GM23338 (cell line): ENCODE results near the gene CPLX3. TPM values are rescaled to one million over a fixed set of nuclear protein-coding genes. Genes with fewer than 3 reads are reported as not detected.
A peak's percentile ranks its signal among the peaks of the same experiment; 100 is the strongest.

Experiments
- ATAC-seq: fragments of 200-7000 bp; cut with Tn5 transposase; 3 replicates; pipeline ENCODE4 v1.9.1; 2020
- DNase-seq: peaks from one replicate; pipeline ENCODE4 v3.0.0-alpha.2; 2015; ENCODE audit warnings: low spot score
- H2AFZ ChIP-seq: fragments of 200-600 bp; sonication (generic); 2 replicates; pipeline ENCODE4 v1.8.0; 2016; ENCODE audit warnings: antibody characterized with exemption, mild to moderate bottlenecking, moderate library complexity
- H3F3A ChIP-seq: fragments of 200-600 bp; sonication (generic); replicated peaks from 2 replicates; pipeline ENCODE4 v1.8.0; 2017; ENCODE audit warnings: antibody characterized with exemption, mixed run types, low read depth
- H3K27ac ChIP-seq: fragments of 200-600 bp; sonication (generic); 2 replicates; pipeline ENCODE4 v1.6.1; 2016; ENCODE audit warnings: low read depth
- H3K27me3 ChIP-seq: fragments of 200-600 bp; sonication (generic); 2 replicates; pipeline ENCODE4 v1.8.0; 2016; ENCODE audit warnings: mild to moderate bottlenecking, mixed run types, moderate library complexity; ENCODE audit not compliant: insufficient read depth
- H3K36me3 ChIP-seq: fragments of 200-600 bp; sonication (generic); 2 replicates; pipeline ENCODE4 v1.8.0; 2016; ENCODE audit warnings: mild to moderate bottlenecking; ENCODE audit not compliant: insufficient read depth
- H3K4me1 ChIP-seq: fragments of 200-600 bp; sonication (generic); 2 replicates; pipeline ENCODE4 v1.8.0; 2016; ENCODE audit warnings: mild to moderate bottlenecking, moderate library complexity; ENCODE audit not compliant: insufficient read depth
- H3K4me2 ChIP-seq: fragments of 200-600 bp; sonication (generic); 2 replicates; pipeline ENCODE4 v1.7.1; 2017; ENCODE audit warnings: mixed run types
- H3K4me3 ChIP-seq: fragments of 200-600 bp; sonication (generic); 2 replicates; pipeline ENCODE4 v1.6.1; 2016; ENCODE audit warnings: mixed run types
- H3K79me2 ChIP-seq: fragments of 200-600 bp; sonication (generic); replicated peaks from 2 replicates; pipeline ENCODE4 v1.8.0; 2017; ENCODE audit warnings: mild to moderate bottlenecking; ENCODE audit not compliant: insufficient read depth
- H3K9me2 ChIP-seq: fragments of 200-600 bp; sonication (generic); 2 replicates; pipeline ENCODE4 v1.8.0; 2017; ENCODE audit not compliant: insufficient read depth
- H4K20me1 ChIP-seq: fragments of 200-600 bp; sonication (generic); replicated peaks from 2 replicates; pipeline ENCODE4 v1.8.0; 2017; ENCODE audit warnings: mild to moderate bottlenecking; ENCODE audit not compliant: insufficient read depth
- H3K27ac Mint-ChIP-seq: 2 replicates; pipeline ENCODE4 v1.8.0; 2020; ENCODE audit warnings: inconsistent platforms, mild to moderate bottlenecking, moderate library complexity, mixed read lengths
- H3K27me3 Mint-ChIP-seq: 3 replicates; pipeline ENCODE4 v1.8.0; 2022; ENCODE audit warnings: low read depth, mild to moderate bottlenecking, moderate library complexity, mixed read lengths, inconsistent platforms; ENCODE audit not compliant: insufficient read depth, poor library complexity
- H3K36me3 Mint-ChIP-seq: 3 replicates; pipeline ENCODE4 v1.8.0; 2021; ENCODE audit warnings: low read depth, mild to moderate bottlenecking, inconsistent platforms, moderate library complexity, mixed read lengths
- H3K4me1 Mint-ChIP-seq: 3 replicates; pipeline ENCODE4 v1.8.0; 2020; ENCODE audit warnings: mild to moderate bottlenecking, inconsistent platforms, mixed read lengths
- H3K4me3 Mint-ChIP-seq: 3 replicates; pipeline ENCODE4 v1.8.0; 2021; ENCODE audit warnings: moderate library complexity, mild to moderate bottlenecking, inconsistent platforms, mixed read lengths
- H3K9me3 Mint-ChIP-seq: 3 replicates; pipeline ENCODE4 v1.8.0; 2020; ENCODE audit warnings: moderate library complexity, mild to moderate bottlenecking, inconsistent platforms, mixed read lengths
- EZH2 ChIP-seq: fragments of 200-600 bp; sonication (generic); IDR thresholded peaks from one replicate; pipeline ENCODE4 v1.8.0; 2017; ENCODE audit warnings: antibody characterized with exemption, mild to moderate bottlenecking, low read depth; ENCODE audit not compliant: unreplicated experiment
- EZH2phosphoT487 ChIP-seq: fragments of 200-600 bp; sonication (generic); IDR thresholded peaks from one replicate; pipeline ENCODE4 v1.8.1; 2018; ENCODE audit warnings: antibody characterized with exemption; ENCODE audit not compliant: unreplicated experiment
- JUNB ChIP-seq: IDR thresholded peaks from one replicate; pipeline ENCODE4 v1.6.1; 2016; ENCODE audit warnings: antibody characterized with exemption; ENCODE audit not compliant: unreplicated experiment
- NANOG ChIP-seq: IDR thresholded peaks from 2 replicates; pipeline ENCODE4 v1.6.1; 2016; ENCODE audit warnings: antibody characterized with exemption, borderline replicate concordance
- POLR2AphosphoS5 ChIP-seq: IDR thresholded peaks from 2 replicates; pipeline ENCODE4 v1.6.1; 2016; ENCODE audit warnings: antibody characterized with exemption, low read depth
- STAT1 ChIP-seq: IDR thresholded peaks from one replicate; pipeline ENCODE4 v1.6.1; 2016; ENCODE audit warnings: antibody characterized with exemption; ENCODE audit not compliant: unreplicated experiment
- ZNF114 ChIP-seq: fragments of 250-450 bp; sonication (Bioruptor Pico); IDR thresholded peaks from 2 replicates; pipeline ENCODE4 v1.5.0; 2020; ENCODE audit warnings: mild to moderate bottlenecking, moderate library complexity
- ZNF331 ChIP-seq: fragments of 250-450 bp; sonication (Bioruptor Pico); IDR thresholded peaks from 2 replicates; pipeline ENCODE4 v1.5.0; 2020; ENCODE audit warnings: low read depth, mild to moderate bottlenecking, moderate library complexity
- polyA plus RNA-seq: library from polyadenylated mRNA; unstranded; fragments of >200 nt; fragmentation: Nextera tagmentation; extraction: Ambion mirVana; gene quantifications from 2 replicates; pipeline ENCODE4 v1.2.1, GENCODE V29; 2016
- total RNA-seq: library from RNA; depleted of rRNA; stranded (reverse); fragments of >200 nt; shearing (Covaris generic); gene quantifications from 2 replicates; pipeline ENCODE4 v1.2.3, GENCODE V29; 2014
- TF ChIP-seq, protein P1 (sequence below), 2 experiments: fragments of 200-600 bp in 1 of 2; sonication (generic) in 1 of 2; conservative IDR thresholded peaks; 2 replicates each; pipeline versions ENCODE4 v1.5.1 to v1.6.1; 2016 to 2017; ENCODE audit warnings: antibody characterized with exemption in 2 of 2, low read depth in 2 of 2, mild to moderate bottlenecking in 2 of 2, moderate library complexity in 1 of 2
- TF ChIP-seq, protein P2 (sequence below): IDR thresholded peaks from one replicate; pipeline ENCODE4 v1.6.1; 2018; ENCODE audit warnings: antibody characterized with exemption; ENCODE audit not compliant: unreplicated experiment

CPLX3 gene
- total and polyA plus RNA-seq, 2 experiments from 2014 or later = 0.66 TPM; not detected in 1

- peaks cover 4% of the 10 kb centered on the region; the same call in 1 of the 2 replicates for H3F3A ChIP-seq
- H3K27me3 ChIP-seq = no peaks in the 10 kb centered on the region
- DNase-seq (peak; percentile 40), ATAC-seq (no peak)
- Mint-ChIP-seq H3K4me1 (peaks cover 38% of the 10 kb centered on the region), H3K36me3 (peaks cover 19% of the 10 kb centered on the region), H3K4me3 (no peak overlapping the region), H3K9me3 (no peaks in the 10 kb centered on the region; the same call in 2 of the 3 replicates), H3K27ac (no peak overlapping the region), H3K27me3 (peaks cover 24% of the 10 kb centered on the region)
- no peak for TF ChIP-seq STAT1
- TF ChIP-seq, protein P1, sequence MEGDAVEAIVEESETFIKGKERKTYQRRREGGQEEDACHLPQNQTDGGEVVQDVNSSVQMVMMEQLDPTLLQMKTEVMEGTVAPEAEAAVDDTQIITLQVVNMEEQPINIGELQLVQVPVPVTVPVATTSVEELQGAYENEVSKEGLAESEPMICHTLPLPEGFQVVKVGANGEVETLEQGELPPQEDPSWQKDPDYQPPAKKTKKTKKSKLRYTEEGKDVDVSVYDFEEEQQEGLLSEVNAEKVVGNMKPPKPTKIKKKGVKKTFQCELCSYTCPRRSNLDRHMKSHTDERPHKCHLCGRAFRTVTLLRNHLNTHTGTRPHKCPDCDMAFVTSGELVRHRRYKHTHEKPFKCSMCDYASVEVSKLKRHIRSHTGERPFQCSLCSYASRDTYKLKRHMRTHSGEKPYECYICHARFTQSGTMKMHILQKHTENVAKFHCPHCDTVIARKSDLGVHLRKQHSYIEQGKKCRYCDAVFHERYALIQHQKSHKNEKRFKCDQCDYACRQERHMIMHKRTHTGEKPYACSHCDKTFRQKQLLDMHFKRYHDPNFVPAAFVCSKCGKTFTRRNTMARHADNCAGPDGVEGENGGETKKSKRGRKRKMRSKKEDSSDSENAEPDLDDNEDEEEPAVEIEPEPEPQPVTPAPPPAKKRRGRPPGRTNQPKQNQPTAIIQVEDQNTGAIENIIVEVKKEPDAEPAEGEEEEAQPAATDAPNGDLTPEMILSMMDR (conservative IDR thresholded peaks at IDR 0.05; ENCODE audit: low read depth in 2 of 2) = peak in 1 of 2 experiments; percentile 37; a peak in 2 of 4 replicates
- no peaks in the 10 kb centered on the region; the same call in 1 of the 2 replicates for H3K4me1 ChIP-seq
- no peak overlapping the region for H3K27ac ChIP-seq
- H3K4me3 ChIP-seq = no peak overlapping the region
- H3K79me2 ChIP-seq = no peaks in the 10 kb centered on the region
- H4K20me1 ChIP-seq = no peaks in the 10 kb centered on the region; the same call in 1 of the 2 replicates
- H3K4me2 ChIP-seq = no peak overlapping the region
- no peaks in the 10 kb centered on the region; the same call in 1 of the 2 replicates for H3K36me3 ChIP-seq
- no peak overlapping the region for H2AFZ ChIP-seq
- no peaks in the 10 kb centered on the region for H3K9me2 ChIP-seq
Observed at GRCh38 chr15:74837482-74838136, 11.2 kb downstream of the CPLX3 start.

GRCh38 chr15:74838137-74838516 is 11.7 kb downstream of the CPLX3 start:
- H3K36me3 Mint-ChIP-seq = peaks cover 19% of the 10 kb centered on the region
- no peak overlapping the region for H3K27ac Mint-ChIP-seq
- Histone ChIP-seq H3F3A (peaks cover 4% of the 10 kb centered on the region; the same call in 1 of the 2 replicates), H3K4me2 (no peak overlapping the region), H3K79me2 (no peaks in the 10 kb centered on the region), H3K4me1 (no peaks in the 10 kb centered on the region; the same call in 1 of the 2 replicates), H2AFZ (no peak overlapping the region), H3K9me2 (no peaks in the 10 kb centered on the region), H3K4me3 (no peak overlapping the region), H3K27ac (no peak overlapping the region), H3K27me3 (no peaks in the 10 kb centered on the region), H4K20me1 (no peaks in the 10 kb centered on the region; the same call in 1 of the 2 replicates), H3K36me3 (no peaks in the 10 kb centered on the region; the same call in 1 of the 2 replicates)
- H3K27me3 Mint-ChIP-seq = peaks cover 23% of the 10 kb centered on the region
- no peak for DNase-seq
- no peak overlapping the region for H3K4me3 Mint-ChIP-seq
- no peaks in the 10 kb centered on the region; the same call in 2 of the 3 replicates for H3K9me3 Mint-ChIP-seq
- H3K4me1 Mint-ChIP-seq = peaks cover 34% of the 10 kb centered on the region
- ATAC-seq = no peak
- no peak for TF ChIP-seq POLR2AphosphoS5
- TF ChIP-seq ZNF331 (CRISPR knock-in tag) = no peak
- TF ChIP-seq ZNF114 (CRISPR knock-in tag) = no peak
- no peak for TF ChIP-seq EZH2
- TF ChIP-seq NANOG = no peak
- TF ChIP-seq JUNB = no peak
- TF ChIP-seq, protein P2, sequence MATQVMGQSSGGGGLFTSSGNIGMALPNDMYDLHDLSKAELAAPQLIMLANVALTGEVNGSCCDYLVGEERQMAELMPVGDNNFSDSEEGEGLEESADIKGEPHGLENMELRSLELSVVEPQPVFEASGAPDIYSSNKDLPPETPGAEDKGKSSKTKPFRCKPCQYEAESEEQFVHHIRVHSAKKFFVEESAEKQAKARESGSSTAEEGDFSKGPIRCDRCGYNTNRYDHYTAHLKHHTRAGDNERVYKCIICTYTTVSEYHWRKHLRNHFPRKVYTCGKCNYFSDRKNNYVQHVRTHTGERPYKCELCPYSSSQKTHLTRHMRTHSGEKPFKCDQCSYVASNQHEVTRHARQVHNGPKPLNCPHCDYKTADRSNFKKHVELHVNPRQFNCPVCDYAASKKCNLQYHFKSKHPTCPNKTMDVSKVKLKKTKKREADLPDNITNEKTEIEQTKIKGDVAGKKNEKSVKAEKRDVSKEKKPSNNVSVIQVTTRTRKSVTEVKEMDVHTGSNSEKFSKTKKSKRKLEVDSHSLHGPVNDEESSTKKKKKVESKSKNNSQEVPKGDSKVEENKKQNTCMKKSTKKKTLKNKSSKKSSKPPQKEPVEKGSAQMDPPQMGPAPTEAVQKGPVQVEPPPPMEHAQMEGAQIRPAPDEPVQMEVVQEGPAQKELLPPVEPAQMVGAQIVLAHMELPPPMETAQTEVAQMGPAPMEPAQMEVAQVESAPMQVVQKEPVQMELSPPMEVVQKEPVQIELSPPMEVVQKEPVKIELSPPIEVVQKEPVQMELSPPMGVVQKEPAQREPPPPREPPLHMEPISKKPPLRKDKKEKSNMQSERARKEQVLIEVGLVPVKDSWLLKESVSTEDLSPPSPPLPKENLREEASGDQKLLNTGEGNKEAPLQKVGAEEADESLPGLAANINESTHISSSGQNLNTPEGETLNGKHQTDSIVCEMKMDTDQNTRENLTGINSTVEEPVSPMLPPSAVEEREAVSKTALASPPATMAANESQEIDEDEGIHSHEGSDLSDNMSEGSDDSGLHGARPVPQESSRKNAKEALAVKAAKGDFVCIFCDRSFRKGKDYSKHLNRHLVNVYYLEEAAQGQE = no peak
- TF ChIP-seq STAT1 = no peak
- no peak for TF ChIP-seq EZH2phosphoT487
